WTC11 (cell line): ENCODE measurements around the gene NTN4. TPM values are rescaled to one million over a fixed set of nuclear protein-coding genes. Genes with fewer than 3 reads are reported as not detected.

Experiments used
- ATAC-seq: fragments of 200-7000 bp; cut with Tn5 transposase; 2 replicates; pipeline ENCODE4 v1.10.0; 2021; ENCODE audit warnings: mild to moderate bottlenecking, moderate library complexity
- CTCF ChIA-PET: fragments of 300-600 bp; sonication (Branson Sonifier 250); formaldehyde crosslinking; loops from one replicate; lab custom pipeline; 2021; ENCODE audit warnings: antibody characterized with exemption; lab: Charles Lee
- POLR2A ChIA-PET: fragments of 350-600 bp; sonication (Branson Sonifier 250); formaldehyde crosslinking; loops from one replicate; lab custom pipeline; 2021; ENCODE audit warnings: antibody characterized with exemption; lab: Charles Lee
- DNase-seq: peaks from one replicate; pipeline ENCODE4 v3.0.0; 2021; ENCODE audit warnings: low spot score
- H3K27ac Mint-ChIP-seq: 2 replicates; pipeline ENCODE4 v1.8.0; 2021; ENCODE audit warnings: mixed read lengths
- H3K27me3 Mint-ChIP-seq: 2 replicates; pipeline ENCODE4 v1.8.0; 2021; ENCODE audit warnings: low read depth, mild to moderate bottlenecking, moderate library complexity, mixed read lengths
- H3K36me3 Mint-ChIP-seq: 2 replicates; pipeline ENCODE4 v1.8.0; 2021; ENCODE audit warnings: mixed read lengths
- H3K4me1 Mint-ChIP-seq: 2 replicates; pipeline ENCODE4 v1.8.0; 2022; ENCODE audit warnings: mixed read lengths
- H3K4me3 Mint-ChIP-seq: 2 replicates; pipeline ENCODE4 v1.8.0; 2021; ENCODE audit warnings: mild to moderate bottlenecking, moderate library complexity, mixed read lengths
- H3K9me3 Mint-ChIP-seq: 2 replicates; pipeline ENCODE4 v1.8.0; 2021; ENCODE audit warnings: mixed read lengths
- ATF1 ChIP-seq: sonication (generic); formaldehyde crosslinking; IDR thresholded peaks from 2 replicates; pipeline ENCODE4 v1.8.1; 2023; ENCODE audit warnings: mild to moderate bottlenecking, moderate library complexity, missing genetic modification reagents
- CREB1 ChIP-seq: sonication (generic); formaldehyde crosslinking; IDR thresholded peaks from 2 replicates; pipeline ENCODE4 v1.8.0; 2023; ENCODE audit warnings: mild to moderate bottlenecking, missing genetic modification reagents
- ETV6 ChIP-seq: sonication (generic); formaldehyde crosslinking; IDR thresholded peaks from 2 replicates; pipeline ENCODE4 v1.8.1; 2022; ENCODE audit warnings: mild to moderate bottlenecking, missing genetic modification reagents
- FOXP1 ChIP-seq: sonication (generic); formaldehyde crosslinking; IDR thresholded peaks from 2 replicates; pipeline ENCODE4 v1.8.0; 2022; ENCODE audit warnings: missing genetic modification reagents, mild to moderate bottlenecking, moderate library complexity, borderline replicate concordance
- FOXP4 ChIP-seq: sonication (generic); formaldehyde crosslinking; IDR thresholded peaks from 2 replicates; pipeline ENCODE4 v1.8.0; 2022; ENCODE audit warnings: mild to moderate bottlenecking, missing genetic modification reagents
- GRHL2 ChIP-seq: fragments of 250-450 bp; sonication (Bioruptor Pico); IDR thresholded peaks from 2 replicates; pipeline ENCODE4 v1.8.0; 2022; ENCODE audit warnings: mild to moderate bottlenecking, moderate library complexity; ENCODE audit not compliant: insufficient replicate concordance, severe bottlenecking
- JAZF1 ChIP-seq: fragments of 250-450 bp; sonication (Bioruptor Pico); IDR thresholded peaks from 2 replicates; pipeline ENCODE4 v1.9.0; 2021; ENCODE audit warnings: moderate library complexity, mild to moderate bottlenecking, inconsistent platforms
- MYBL2 ChIP-seq: sonication (generic); formaldehyde crosslinking; IDR thresholded peaks from 2 replicates; pipeline ENCODE4 v1.8.1; 2023; ENCODE audit warnings: mild to moderate bottlenecking, moderate library complexity, missing genetic modification reagents
- NFATC4 ChIP-seq: fragments of 250-450 bp; sonication (Bioruptor Pico); IDR thresholded peaks from 2 replicates; pipeline ENCODE4 v1.9.0; 2021; ENCODE audit warnings: mild to moderate bottlenecking
- NR2C2 ChIP-seq: sonication (generic); formaldehyde crosslinking; IDR thresholded peaks from 2 replicates; pipeline ENCODE4 v1.8.0; 2022; ENCODE audit warnings: mild to moderate bottlenecking, missing genetic modification reagents
- NR3C1 ChIP-seq: sonication (generic); formaldehyde crosslinking; conservative IDR thresholded peaks from 2 replicates; pipeline ENCODE4 v1.8.1; 2023; ENCODE audit warnings: low read depth, mild to moderate bottlenecking, missing genetic modification reagents
- RELA ChIP-seq: sonication (generic); formaldehyde crosslinking; IDR thresholded peaks from 2 replicates; pipeline ENCODE4 v1.8.1; 2022; ENCODE audit warnings: missing genetic modification reagents, mild to moderate bottlenecking, borderline replicate concordance
- TCF7 ChIP-seq: sonication (generic); formaldehyde crosslinking; IDR thresholded peaks from 2 replicates; pipeline ENCODE4 v1.8.0; 2022; ENCODE audit warnings: mild to moderate bottlenecking, low read depth, missing genetic modification reagents, moderate library complexity
- ZBTB43 ChIP-seq: sonication (generic); formaldehyde crosslinking; IDR thresholded peaks from 2 replicates; pipeline ENCODE4 v1.8.1; 2023; ENCODE audit warnings: mild to moderate bottlenecking, missing genetic modification reagents
- ZNF219 ChIP-seq: sonication (generic); formaldehyde crosslinking; IDR thresholded peaks from 2 replicates; pipeline ENCODE4 v1.8.0; 2023; ENCODE audit warnings: missing genetic modification reagents, mild to moderate bottlenecking, borderline replicate concordance
- ZNF396 ChIP-seq: fragments of 250-450 bp; sonication (Bioruptor Pico); IDR thresholded peaks from 2 replicates; pipeline ENCODE4 v1.8.0; 2021; ENCODE audit warnings: mild to moderate bottlenecking, moderate library complexity, borderline replicate concordance
- ZNF671 ChIP-seq: fragments of 250-450 bp; sonication (Bioruptor Pico); IDR thresholded peaks from 2 replicates; pipeline ENCODE4 v1.8.0; 2021; ENCODE audit warnings: mild to moderate bottlenecking
- total RNA-seq: library from RNA; stranded (reverse); gene quantifications from 3 replicates; pipeline ENCODE4 v1.2.3, GENCODE V29; 2021
- TF ChIP-seq, protein P1 (sequence below): sonication (generic); formaldehyde crosslinking; IDR thresholded peaks from 2 replicates; pipeline ENCODE4 v1.8.1; 2023; ENCODE audit warnings: mild to moderate bottlenecking, missing genetic modification reagents, moderate library complexity
- TF ChIP-seq, protein P2 (sequence below): sonication (generic); formaldehyde crosslinking; IDR thresholded peaks from 2 replicates; pipeline ENCODE4 v1.8.1; 2022; ENCODE audit warnings: mild to moderate bottlenecking, moderate library complexity, missing genetic modification reagents
- TF ChIP-seq, protein P3 (sequence below): fragments of 250-450 bp; sonication (Bioruptor Pico); IDR thresholded peaks from 2 replicates; pipeline ENCODE4 v1.9.0; 2021; ENCODE audit warnings: mild to moderate bottlenecking
- TF ChIP-seq, protein P4 (sequence below): sonication (generic); formaldehyde crosslinking; IDR thresholded peaks from 2 replicates; pipeline ENCODE4 v1.8.0; 2023; ENCODE audit warnings: missing genetic modification reagents
- TF ChIP-seq, protein P5 (sequence below): sonication (generic); formaldehyde crosslinking; IDR thresholded peaks from 2 replicates; pipeline ENCODE4 v1.8.0; 2022; ENCODE audit warnings: mild to moderate bottlenecking, missing genetic modification reagents
- TF ChIP-seq, protein P6 (sequence below): sonication (generic); formaldehyde crosslinking; IDR thresholded peaks from 2 replicates; pipeline ENCODE4 v1.8.0; 2022; ENCODE audit warnings: missing genetic modification reagents

NTN4 gene
- total RNA-seq, 1 experiment from 2014 or later = 2.7 TPM

DNA sequence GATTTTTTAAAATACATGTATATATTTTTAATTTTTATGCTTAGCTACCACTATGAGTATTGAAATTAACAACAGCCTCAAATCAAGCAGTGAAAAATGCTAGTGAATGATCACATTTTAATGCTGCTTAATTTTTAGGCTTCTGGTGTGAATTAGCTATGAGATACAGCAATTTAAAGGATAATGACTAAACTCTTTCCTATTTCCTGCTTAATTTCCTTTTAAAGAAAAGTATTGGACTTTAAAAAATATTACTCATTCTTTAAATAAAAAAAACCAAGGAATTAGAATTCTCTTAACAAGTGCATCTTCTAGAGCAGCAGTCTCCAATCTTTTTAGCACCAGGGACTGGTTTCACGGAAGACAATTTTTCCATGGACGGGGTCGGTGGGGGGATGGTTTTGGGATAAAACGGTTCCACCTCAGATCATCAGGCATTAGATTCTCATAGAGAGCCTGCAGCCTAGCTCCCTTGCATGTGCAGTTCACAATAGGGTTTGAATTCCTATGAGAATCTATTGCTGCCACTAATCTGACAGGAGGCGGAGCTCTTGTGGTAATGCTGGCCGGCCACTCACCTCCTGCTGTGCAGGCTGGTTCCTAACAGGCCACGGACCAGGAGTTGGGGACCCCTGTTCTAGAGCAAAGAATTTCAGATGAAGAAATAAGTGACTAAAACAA lies 18.6 kb upstream of the NTN4 start:
- Mint-ChIP-seq H3K4me1 (no peaks in the 10 kb centered on the region), H3K36me3 (no peaks in the 10 kb centered on the region; the same call in 1 of the 2 replicates), H3K9me3 (peaks cover 13% of the 10 kb centered on the region), H3K27me3 (no peaks in the 10 kb centered on the region), H3K4me3 (no peak overlapping the region), H3K27ac (no peak overlapping the region)
- ATAC-seq = no peak
- TF ChIP-seq, protein P1, sequence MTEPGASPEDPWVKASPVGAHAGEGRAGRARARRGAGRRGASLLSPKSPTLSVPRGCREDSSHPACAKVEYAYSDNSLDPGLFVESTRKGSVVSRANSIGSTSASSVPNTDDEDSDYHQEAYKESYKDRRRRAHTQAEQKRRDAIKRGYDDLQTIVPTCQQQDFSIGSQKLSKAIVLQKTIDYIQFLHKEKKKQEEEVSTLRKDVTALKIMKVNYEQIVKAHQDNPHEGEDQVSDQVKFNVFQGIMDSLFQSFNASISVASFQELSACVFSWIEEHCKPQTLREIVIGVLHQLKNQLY (CRISPR knock-in tag) = no peak
- no peak for TF ChIP-seq CREB1
- TF ChIP-seq, protein P2, sequence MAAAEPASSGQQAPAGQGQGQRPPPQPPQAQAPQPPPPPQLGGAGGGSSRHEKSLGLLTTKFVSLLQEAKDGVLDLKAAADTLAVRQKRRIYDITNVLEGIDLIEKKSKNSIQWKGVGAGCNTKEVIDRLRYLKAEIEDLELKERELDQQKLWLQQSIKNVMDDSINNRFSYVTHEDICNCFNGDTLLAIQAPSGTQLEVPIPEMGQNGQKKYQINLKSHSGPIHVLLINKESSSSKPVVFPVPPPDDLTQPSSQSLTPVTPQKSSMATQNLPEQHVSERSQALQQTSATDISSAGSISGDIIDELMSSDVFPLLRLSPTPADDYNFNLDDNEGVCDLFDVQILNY (CRISPR knock-in tag) = no peak
- TF ChIP-seq ZNF219 (CRISPR knock-in tag) = no peak
- no peak for TF ChIP-seq ATF1 (CRISPR knock-in tag)
- TF ChIP-seq NR2C2 (CRISPR knock-in tag) = no peak
- no peak for TF ChIP-seq ETV6 (CRISPR knock-in tag)
- TF ChIP-seq, protein P3, sequence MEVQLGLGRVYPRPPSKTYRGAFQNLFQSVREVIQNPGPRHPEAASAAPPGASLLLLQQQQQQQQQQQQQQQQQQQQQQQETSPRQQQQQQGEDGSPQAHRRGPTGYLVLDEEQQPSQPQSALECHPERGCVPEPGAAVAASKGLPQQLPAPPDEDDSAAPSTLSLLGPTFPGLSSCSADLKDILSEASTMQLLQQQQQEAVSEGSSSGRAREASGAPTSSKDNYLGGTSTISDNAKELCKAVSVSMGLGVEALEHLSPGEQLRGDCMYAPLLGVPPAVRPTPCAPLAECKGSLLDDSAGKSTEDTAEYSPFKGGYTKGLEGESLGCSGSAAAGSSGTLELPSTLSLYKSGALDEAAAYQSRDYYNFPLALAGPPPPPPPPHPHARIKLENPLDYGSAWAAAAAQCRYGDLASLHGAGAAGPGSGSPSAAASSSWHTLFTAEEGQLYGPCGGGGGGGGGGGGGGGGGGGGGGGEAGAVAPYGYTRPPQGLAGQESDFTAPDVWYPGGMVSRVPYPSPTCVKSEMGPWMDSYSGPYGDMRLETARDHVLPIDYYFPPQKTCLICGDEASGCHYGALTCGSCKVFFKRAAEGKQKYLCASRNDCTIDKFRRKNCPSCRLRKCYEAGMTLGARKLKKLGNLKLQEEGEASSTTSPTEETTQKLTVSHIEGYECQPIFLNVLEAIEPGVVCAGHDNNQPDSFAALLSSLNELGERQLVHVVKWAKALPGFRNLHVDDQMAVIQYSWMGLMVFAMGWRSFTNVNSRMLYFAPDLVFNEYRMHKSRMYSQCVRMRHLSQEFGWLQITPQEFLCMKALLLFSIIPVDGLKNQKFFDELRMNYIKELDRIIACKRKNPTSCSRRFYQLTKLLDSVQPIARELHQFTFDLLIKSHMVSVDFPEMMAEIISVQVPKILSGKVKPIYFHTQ (CRISPR knock-in tag) = no peak
- TF ChIP-seq ZBTB43 = no peak
- no peak for TF ChIP-seq RELA (CRISPR knock-in tag)
- no peak for TF ChIP-seq ZNF396 (CRISPR knock-in tag)
- no peak for TF ChIP-seq JAZF1
- TF ChIP-seq, protein P4, sequence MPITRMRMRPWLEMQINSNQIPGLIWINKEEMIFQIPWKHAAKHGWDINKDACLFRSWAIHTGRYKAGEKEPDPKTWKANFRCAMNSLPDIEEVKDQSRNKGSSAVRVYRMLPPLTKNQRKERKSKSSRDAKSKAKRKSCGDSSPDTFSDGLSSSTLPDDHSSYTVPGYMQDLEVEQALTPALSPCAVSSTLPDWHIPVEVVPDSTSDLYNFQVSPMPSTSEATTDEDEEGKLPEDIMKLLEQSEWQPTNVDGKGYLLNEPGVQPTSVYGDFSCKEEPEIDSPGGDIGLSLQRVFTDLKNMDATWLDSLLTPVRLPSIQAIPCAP = no peak
- TF ChIP-seq, protein P5, sequence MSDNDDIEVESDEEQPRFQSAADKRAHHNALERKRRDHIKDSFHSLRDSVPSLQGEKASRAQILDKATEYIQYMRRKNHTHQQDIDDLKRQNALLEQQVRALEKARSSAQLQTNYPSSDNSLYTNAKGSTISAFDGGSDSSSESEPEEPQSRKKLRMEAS (CRISPR knock-in tag) = no peak
- no peak for TF ChIP-seq MYBL2 (CRISPR knock-in tag)
- ChIA-PET CTCF (interaction anchor here (2.1 kb wide), 1 partner anchor 226 kb away, joined by 4 read pairs; no protein-coding TSS in a partner anchor), POLR2A (no interaction called here)
- DNase-seq = no peak

DNA sequence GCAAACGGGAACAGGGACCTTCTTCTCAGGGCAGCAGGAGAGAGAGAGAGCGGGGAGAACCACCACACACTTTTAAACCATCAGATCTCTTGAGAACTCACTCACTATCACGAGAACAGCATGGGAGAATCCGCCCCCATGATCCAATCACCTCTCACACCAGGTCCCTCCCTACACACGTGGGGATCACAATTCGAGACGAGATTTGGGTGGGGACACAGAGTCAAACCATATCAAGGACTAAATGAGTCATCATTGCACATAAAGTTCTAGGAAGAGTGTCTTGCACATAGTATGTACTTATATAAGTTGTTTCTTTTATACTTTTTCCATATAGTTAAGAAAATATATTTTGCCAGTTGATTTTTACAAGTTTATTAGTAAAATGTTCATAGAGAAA lies 17.6 kb upstream of the NTN4 start:
- Mint-ChIP-seq H3K9me3 (peaks cover 13% of the 10 kb centered on the region), H3K27me3 (no peaks in the 10 kb centered on the region), H3K4me1 (no peaks in the 10 kb centered on the region), H3K27ac (no peak overlapping the region), H3K36me3 (no peaks in the 10 kb centered on the region; the same call in 1 of the 2 replicates), H3K4me3 (no peak overlapping the region)
- TF ChIP-seq FOXP4 (CRISPR knock-in tag) (no peak), FOXP1 (no peak), ZNF671 (no peak), NFATC4 (CRISPR knock-in tag) (no peak), MYBL2 (CRISPR knock-in tag) (no peak), TCF7 (CRISPR knock-in tag) (no peak), GRHL2 (CRISPR knock-in tag) (no peak), ATF1 (CRISPR knock-in tag) (no peak), NR3C1 (no peak)
- TF ChIP-seq, protein P6, sequence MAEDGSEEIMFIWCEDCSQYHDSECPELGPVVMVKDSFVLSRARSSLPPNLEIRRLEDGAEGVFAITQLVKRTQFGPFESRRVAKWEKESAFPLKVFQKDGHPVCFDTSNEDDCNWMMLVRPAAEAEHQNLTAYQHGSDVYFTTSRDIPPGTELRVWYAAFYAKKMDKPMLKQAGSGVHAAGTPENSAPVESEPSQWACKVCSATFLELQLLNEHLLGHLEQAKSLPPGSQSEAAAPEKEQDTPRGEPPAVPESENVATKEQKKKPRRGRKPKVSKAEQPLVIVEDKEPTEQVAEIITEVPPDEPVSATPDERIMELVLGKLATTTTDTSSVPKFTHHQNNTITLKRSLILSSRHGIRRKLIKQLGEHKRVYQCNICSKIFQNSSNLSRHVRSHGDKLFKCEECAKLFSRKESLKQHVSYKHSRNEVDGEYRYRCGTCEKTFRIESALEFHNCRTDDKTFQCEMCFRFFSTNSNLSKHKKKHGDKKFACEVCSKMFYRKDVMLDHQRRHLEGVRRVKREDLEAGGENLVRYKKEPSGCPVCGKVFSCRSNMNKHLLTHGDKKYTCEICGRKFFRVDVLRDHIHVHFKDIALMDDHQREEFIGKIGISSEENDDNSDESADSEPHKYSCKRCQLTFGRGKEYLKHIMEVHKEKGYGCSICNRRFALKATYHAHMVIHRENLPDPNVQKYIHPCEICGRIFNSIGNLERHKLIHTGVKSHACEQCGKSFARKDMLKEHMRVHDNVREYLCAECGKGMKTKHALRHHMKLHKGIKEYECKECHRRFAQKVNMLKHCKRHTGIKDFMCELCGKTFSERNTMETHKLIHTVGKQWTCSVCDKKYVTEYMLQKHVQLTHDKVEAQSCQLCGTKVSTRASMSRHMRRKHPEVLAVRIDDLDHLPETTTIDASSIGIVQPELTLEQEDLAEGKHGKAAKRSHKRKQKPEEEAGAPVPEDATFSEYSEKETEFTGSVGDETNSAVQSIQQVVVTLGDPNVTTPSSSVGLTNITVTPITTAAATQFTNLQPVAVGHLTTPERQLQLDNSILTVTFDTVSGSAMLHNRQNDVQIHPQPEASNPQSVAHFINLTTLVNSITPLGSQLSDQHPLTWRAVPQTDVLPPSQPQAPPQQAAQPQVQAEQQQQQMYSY (CRISPR knock-in tag) = no peak
- no peak for ATAC-seq
- ChIA-PET POLR2A (no interaction called here), CTCF (no interaction called here)
- no peak for DNase-seq
